Activated CD4-positive, alpha-beta T cell treated with anti-CD3 and anti-CD28 coated beads, Interleukin-2, amount 50 U/mL, for 16 hours (primary cell): ENCODE results near the gene CTDSP2.
"Not testable (repeated sequence)": the region's sequence is repeated elsewhere in the genome, so short reads cannot be mapped to it uniquely, and the experiment has no call there.

Experiments
- DNase-seq: peaks from one replicate; pipeline ENCODE4 v3.0.0-alpha.2; 2020

The CTDSP2 gene

DNA sequence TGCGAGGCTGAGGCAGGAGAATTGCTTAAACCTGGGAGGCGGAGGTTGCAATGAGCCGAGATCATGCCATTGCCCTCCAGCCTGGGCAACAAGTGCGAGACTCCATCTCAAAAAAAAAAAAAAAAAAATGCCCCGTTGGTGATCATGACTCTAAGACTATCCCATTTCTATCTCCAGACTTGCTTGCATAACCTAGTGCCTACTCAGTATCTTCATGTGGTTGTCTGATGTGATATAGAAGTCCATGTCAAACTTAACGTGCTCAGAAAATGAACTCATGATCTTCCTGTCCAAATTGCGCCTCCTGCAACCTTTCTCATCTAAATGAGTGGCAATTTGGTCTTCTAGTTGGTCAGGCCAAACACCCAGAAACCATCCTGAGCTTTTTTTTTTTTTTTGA lies 68.6 kb downstream of the CTDSP2 start:
- no peak for DNase-seq

DNA sequence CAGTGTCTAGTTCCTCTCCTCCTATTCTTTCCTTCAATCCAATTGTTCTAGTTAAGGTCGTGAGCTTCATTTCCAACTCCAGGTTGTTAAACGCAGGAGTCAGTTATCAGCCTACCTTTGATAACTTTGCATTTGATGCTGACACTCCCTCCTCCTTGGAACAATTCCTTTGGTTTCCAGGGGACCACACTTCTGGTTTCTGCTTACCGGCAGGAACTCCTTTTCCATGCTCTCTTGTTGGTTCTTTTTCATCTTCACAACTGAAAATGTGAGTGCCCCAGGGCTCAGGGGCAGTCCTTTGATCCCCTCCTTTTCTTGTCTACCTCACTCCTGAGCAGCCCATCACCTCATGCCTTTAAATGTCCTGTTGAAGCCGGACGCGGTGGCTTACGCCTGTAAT lies 69.2 kb downstream of the CTDSP2 start:
- DNase-seq = no peak

DNA sequence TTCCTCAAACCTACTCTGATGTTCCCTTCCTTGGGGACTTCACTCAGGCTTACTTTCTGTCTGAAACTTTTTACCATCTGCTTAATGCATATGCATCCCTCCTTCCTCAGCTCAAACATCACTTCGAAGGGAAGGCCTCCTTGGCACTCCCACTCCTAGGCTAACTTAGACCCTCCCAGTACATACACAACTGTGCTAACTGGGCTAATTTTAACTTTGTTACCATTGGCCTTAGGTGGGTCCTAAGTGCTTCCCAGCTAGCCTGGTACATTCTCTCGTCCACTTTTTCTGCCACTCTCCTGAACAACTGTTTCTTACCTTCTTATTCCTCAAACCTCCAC lies 70.3 kb downstream of the CTDSP2 start:
- no peak for DNase-seq

DNA sequence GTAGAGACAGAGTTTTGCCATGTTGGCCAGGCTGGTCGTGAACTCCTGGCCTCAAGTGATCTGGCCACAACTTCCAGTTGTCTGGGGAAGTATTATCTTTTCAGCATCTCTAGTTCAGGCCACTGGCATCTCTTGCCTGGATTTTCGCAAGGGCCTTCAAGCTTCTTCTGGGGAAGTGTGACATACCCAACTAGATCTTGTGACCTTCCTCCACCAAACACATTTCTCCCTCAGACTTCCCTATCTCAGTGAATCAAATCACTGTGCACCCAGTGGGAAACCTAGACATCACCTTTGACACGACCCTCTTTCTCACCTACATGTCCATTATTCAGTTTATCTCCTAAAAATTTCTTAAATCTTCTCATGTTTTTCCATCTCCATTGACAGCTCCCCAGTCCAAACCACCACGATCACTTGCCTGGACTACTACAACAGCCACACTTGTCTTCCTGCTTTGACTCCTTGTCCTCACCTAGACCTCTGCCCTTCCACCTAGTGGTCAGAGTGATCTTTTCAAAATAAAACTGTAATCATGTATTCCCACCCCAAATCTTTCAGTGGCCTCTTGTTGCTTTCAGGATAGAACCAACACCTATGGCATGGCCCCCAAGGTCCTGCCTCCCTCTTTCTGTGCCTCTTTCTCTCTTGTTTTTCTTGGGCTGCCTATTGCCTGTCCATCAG lies 70.8 kb downstream of the CTDSP2 start:
- DNase-seq = no peak

DNA sequence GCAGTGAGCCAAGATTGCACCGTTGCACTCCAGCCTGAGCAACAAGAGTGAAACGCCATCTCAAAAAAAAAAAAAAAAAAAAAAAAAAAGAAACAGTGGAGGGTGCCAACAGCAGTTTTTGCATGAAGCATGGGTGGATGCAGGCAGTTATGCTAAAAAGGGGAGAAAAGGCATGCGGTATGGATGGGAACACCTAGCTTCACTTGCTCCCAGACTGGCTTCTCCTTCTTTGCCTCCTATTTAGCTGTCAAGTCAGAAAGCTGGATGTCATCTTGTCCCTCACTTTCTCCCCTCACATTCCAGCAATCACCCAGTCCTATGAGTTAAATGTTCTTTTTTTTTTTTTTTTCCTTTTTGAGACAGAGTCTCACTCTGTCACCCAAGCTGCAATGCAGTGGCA lies 71.5 kb downstream of the CTDSP2 start:
- DNase-seq = no peak

DNA sequence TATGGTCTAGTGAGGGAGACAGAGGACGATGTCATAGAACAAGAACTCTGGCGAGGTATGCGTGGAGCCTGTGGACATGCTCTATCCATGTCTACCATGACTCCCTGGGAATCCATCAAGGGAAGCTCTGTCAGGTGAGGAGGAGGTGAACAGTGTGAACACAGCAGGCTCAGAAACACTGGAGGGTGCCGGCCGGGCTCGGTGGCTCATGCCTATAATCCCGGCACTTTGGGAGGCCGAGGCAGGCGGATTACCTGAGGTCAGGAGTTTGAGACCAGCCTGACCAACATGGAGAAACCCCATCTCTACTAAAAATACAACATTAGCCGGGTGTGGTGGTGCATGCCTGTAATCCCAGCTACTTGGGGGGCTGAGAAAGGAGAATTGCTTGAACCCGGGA lies 71.9 kb downstream of the CTDSP2 start:
- not testable (repeated sequence) for DNase-seq

DNA sequence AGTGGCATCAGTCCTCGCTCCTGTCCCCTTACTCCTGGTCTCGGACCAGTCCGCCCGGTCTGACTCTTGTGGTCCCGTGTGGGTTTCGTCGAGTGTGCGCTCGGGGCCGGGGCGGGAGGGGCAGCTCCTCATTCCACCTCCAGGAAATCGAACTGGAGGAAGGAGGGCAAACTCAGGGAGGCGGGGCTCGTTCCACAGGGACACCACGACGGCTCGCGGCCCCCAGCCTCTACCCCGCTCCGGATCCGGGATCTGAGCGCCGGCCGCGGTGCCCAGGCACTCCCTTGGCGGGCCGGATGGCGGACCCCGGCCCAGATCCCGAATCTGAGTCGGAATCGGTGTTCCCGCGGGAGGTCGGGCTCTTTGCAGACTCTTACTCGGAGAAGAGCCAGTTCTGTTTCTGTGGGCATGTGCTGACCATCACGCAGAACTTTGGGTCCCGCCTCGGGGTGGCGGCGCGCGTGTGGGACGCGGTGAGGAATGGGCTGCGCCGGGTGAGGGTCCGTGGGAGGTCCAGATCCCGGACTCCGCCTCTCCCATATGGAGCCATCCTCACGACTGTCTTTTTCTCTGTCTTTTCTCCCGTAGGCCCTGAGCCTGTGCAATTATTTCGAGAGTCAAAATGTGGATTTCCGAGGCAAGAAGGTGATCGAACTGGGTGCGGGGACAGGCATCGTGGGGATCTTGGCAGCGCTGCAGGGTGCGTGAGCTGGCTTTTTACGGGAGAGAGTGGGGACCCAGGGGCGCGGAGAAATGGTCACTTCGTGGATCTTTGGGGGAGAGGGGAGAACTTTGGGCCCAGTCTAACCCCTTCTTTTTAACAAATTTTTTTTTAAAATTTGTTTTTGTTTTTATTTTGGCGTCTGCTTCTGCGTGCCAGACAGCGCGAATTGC lies 73.9 kb downstream of the CTDSP2 start, which contains the start of gene EEF1AKMT3:
TSS of gene EEF1AKMT3 (plus strand) at position 186 of the 894 bp plus-strand sequence. CDS start at position 297, 111 bp downstream.
- DNase-seq = peak; percentile 49

DNA sequence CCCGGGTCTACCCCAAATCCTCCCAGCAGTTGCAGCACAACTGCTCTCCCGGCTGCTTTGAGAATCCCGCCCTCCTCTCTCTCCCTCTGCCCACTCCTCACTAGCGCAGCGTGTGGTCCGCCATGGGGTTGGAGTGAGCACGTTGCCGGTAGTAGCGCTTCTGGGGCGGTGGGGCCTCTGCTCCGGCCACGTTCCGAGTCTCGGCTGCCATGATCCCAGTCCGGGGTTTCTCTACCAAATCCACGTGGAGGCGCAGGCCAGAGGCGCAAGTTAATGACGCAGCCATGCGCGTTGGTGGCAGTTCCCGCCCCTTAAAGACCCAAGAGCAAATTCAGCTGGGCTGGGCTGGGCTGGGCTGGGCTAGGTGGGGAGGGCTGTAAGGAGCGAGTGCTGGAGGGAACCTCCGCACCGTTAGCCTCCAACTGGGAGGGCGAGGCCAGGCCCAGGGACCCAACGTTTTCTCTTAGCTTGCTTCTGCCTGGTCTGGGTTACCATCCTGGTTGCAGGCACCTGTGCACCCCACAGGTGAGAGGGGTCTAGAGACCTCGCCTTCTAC lies 74.6 kb downstream of the CTDSP2 start, which contains the start of gene METTL1:
TSS of gene METTL1 (minus strand) at position 233 of the 556 bp plus-strand sequence. CDS start at position 211, 22 bp downstream.
- peak; percentile 97 for DNase-seq

DNA sequence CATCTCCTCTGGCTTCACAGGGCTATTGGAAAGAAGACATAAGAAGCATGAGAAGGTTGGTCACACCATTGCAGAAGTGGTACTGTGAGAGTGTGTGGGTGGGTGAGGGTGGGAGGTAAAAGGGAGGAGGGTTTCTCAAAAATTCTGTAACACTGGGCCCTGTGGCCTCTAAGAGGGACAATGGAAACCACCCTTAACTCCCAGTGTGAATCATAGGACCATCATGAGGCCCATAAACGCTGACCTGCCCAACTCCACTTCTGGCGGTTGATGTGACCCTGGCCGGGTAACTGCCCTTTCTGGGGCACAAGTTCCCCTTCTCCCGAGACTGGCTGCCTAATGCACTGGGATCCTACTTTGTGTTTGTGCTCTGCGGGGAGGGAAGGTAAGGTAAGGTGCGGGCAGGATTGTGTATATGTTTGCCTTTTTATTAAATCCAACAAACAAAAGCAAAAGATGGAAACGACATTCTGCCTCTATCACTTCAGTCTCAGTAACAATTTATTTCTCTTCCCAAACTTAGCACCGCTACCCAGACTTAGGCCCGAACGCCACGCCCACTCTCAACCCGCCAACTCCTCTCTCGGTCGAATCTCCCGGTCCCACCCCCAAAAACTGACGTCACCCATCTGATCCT lies 75.2 kb downstream of the CTDSP2 start:
- DNase-seq = peak; percentile 94

DNA sequence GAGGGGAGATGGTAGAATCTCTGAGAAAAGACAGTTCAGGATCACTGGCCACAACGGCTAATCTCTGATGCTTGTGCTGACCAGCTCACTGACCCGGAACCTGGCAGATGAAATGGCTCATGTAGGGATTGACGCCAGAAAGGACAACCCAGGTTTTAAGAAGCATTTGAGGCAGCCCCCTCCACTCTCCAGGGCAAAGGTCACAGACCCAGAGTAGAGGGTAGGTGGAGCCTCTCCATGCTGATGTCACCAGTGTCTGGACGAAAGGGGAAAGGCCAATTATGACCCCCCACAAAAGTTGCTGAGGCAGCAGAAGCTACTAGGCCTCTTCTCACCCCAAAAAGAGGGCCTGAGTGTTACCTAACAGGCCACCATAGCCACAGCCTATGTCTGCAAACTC lies 75.8 kb downstream of the CTDSP2 start:
- DNase-seq = no peak
